CD4-positive, alpha-beta T cell treated with Interleukin-10 for 1 hour (primary cell): ENCODE data around the gene FAT3.

Source experiments
- DNase-seq: peaks from one replicate; pipeline ENCODE4 v3.0.0-alpha.2; 2020

FAT3 gene

GRCh38 chr11:92227959-92228935 lies 3.6 kb downstream of the FAT3 start:
- no peak for DNase-seq

- DNase-seq, result no peak
Observed at GRCh38 chr11:92236856-92237255, 12.2 kb downstream of the FAT3 start.

DNA sequence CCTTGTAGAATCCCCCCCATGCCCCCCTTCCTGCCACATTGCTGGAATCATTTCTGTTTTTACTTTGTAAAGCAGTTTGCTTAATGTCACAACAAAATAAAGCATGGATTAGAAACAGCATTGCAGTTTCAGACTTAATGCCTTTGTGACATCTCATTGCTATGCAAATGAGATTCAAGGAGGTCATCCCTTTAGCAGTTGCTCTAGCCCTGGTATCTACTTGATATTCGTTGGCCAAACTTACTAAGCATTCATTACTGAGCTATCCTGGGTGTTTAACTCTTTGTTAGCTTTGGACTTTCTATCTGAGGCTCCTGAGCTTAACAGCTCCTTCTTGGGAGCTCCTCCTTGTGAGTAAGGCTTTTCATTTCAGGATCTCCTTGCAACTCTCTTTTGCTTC lies 16.3 kb downstream of the FAT3 start:
- no peak for DNase-seq

DNA sequence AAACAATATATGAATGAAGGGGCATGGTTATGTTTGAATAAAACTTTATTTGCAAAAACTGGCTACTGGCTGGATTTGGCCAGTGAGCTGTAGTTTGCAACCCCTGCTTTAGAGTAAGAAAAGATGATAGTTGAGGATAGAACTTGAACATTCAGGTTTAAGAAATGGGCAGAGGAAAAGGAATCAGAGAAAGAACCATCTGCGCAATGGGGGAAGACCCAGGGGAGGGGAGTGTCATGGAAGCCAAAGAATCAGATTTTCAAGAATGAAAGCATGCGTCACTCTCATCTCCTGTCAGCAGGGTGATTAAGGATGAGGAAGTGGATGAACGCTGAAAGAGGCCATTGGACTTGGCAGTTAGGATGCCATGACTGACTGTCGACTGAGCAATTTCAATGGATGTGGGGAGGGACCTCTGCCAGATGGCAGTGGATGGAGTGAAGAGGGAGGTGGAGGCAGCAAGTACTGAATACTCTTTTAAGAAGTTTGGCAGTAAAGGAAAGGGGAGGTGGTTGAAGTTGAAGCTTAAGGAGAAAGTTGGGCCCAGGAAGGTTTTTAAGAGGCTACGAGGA lies 21.2 kb downstream of the FAT3 start:
- no peak for DNase-seq

- DNase-seq, result no peak
Observed at GRCh38 chr11:92246630-92247029, 22.0 kb downstream of the FAT3 start.

GRCh38 chr11:92249156-92249753 lies 24.6 kb downstream of the FAT3 start:
- DNase-seq, result no peak

DNA sequence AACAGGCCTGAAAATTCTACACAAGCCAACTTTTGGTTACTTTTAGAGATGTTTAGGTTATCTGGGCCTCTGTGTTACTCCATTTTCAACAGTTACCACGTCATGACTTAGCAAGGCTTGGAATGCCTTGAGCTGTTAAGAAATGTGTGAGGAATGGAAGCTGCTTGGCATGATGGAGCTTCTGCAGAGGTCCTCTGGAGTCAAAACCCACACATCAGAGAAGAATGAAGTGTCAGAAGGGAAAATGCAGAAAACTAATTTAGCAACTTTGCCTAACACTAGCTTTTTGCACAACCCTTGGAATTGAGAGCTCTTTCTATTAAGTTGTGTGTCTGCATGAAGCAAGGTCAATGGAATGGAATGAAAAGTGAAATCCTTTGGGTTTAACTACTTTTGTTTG lies 27.4 kb downstream of the FAT3 start:
- DNase-seq, result no peak

GRCh38 chr11:92253421-92253820 lies 28.8 kb downstream of the FAT3 start:
- no peak for DNase-seq

DNA sequence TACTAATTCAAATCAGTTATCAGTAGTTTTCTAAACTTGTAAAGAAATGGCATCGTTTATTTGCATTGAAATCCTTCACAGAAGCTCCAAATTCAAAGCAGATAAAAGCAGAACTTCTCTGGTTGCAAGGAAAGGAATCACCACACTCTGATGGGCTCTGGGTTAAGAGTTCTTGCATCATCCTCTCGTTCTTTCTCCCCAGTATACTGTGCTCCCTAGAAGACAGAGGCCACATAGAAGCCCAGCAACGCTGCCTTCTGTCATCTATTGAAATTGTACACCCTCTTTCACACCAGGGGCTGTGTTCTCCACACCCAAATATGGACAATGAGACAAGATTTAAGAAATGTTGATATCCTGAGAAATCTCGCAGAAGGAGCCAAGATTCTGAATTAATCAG lies 29.3 kb downstream of the FAT3 start:
- DNase-seq, result no peak

GRCh38 chr11:92257536-92257935 lies 32.9 kb downstream of the FAT3 start:
- no peak for DNase-seq

DNA sequence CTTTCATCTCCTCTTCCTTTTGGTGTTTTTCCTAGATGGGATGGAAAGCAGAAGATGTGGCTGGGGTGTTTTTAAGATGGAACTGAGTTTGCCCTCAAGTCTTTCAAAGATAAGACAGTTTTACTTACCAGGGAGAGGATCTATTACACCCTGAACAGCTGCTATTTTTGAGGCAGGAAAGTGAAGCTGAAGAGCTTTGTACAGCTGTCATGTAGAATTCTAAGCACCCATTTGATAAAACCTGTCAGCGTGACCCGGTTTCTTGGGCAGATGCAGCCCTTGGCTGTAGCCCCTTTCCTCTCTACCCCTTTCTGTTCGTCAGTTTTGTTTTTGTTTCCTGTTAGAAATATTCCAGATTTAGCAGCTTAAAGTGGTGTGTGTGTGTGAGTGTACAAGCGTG lies 35.2 kb downstream of the FAT3 start:
- DNase-seq, result no peak

GRCh38 chr11:92264350-92264749 lies 39.7 kb downstream of the FAT3 start:
- DNase-seq, result no peak

- DNase-seq, result no peak
Observed at GRCh38 chr11:92266806-92267205, 42.2 kb downstream of the FAT3 start.

- DNase-seq, result no peak
Observed at GRCh38 chr11:92267278-92267677, 42.7 kb downstream of the FAT3 start.

DNA sequence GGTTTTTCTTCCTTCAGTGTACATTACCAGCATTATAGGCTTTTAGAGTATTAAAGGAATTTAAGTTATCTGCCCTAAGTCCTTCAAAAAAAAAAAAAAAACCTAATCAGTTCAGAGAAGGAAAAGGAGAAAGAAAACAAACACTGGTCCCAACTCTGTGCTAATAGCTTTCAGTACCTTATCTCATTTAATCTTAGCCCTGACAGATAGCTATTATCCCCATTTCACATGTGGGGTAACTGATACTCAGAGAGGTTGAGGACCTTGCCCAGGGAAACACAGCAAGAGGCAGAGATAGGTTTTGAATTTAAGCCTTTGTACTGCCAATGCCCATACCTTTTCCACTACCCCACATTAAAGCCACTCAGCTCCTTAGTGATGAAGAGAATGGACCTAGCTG lies 43.4 kb downstream of the FAT3 start:
- no peak for DNase-seq

GRCh38 chr11:92268546-92268945 lies 43.9 kb downstream of the FAT3 start:
- DNase-seq, result no peak

- no peak for DNase-seq
Observed at GRCh38 chr11:92269021-92269420, 44.4 kb downstream of the FAT3 start.

GRCh38 chr11:92269841-92270240 lies 45.2 kb downstream of the FAT3 start:
- no peak for DNase-seq

DNA sequence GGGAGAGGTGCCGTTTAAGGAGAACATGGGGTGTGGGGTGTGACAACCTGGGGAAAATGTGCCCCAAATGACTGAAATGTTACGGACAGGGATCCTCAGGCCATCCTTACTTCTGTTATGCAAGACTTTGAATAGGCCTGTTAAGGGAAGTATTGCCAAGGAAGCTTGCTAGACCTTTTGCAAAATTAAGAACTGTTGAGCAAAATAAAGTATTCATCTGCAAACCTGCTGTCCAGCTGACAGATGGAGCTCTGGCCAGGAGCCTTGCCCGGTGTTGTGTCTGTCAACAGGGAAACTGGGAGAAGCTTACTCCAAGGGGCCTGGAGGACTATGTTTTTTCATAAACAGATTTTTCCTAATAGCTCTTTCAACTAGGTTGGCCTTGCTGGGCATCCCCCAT lies 48.0 kb downstream of the FAT3 start:
- no peak for DNase-seq
